Central memory CD4-positive, alpha-beta T cell (primary cell): ENCODE measurements around the gene EPHB4.
"Not testable (repeated sequence)": the region's sequence is repeated elsewhere in the genome, so short reads cannot be mapped to it uniquely, and the experiment has no call there.

Source experiments
- DNase-seq: peaks from one replicate; pipeline ENCODE4 v3.0.0; 2022

Gene EPHB4

GRCh38 chr7:100783804-100784203, 43.5 kb downstream of the EPHB4 start:
- DNase-seq = no peak

- DNase-seq = no peak
These were observed 46.1 kb downstream of the EPHB4 start for GRCh38 chr7:100781255-100781654.

DNA sequence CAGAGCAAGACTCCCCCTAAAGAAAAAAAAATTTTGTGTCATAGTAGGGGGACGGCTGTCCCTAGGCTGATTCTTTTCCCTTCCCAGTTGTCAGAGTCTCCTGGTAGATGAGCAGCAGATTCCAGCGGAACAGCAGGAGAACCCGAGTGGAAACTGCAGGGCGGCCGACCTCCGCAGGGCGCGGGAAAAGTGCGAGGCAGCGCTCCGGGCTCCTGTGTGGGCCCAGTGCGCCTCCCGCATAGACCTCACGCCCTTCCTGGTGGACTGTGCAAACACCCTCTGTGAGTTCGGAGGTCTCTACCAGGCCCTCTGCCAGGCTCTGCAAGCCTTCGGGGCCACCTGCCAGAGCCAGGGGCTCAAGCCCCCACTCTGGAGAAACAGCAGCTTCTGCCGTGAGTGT, 48.0 kb downstream of the EPHB4 start:
- no peak for DNase-seq

GRCh38 chr7:100778061-100778621, 49.2 kb downstream of the EPHB4 start:
- DNase-seq = no peak

- DNase-seq = no peak
These were observed 53.8 kb downstream of the EPHB4 start for GRCh38 chr7:100773491-100773890.

- no peak for DNase-seq
These were observed 58.5 kb downstream of the EPHB4 start for GRCh38 chr7:100768784-100769183.

DNA sequence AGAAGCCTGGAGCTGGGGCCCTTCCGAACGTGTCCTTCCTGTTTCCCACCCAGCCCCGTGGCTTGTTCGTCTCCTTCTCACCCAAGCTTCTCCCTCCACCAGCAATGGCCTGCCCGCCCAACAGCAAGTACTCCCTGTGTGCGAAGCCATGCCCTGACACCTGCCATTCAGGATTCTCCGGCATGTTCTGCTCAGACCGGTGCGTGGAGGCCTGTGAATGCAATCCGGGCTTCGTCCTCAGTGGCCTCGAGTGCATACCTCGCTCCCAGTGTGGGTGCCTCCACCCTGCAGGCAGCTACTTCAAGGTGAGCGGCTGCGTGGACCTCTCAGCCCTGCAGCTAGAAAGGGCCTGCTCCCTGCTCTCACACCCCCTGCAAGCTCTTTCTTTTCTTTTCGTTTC, 62.1 kb downstream of the EPHB4 start:
- no peak for DNase-seq

GRCh38 chr7:100764841-100765240, 62.5 kb downstream of the EPHB4 start:
- no peak for DNase-seq

- DNase-seq = no peak
These were observed 63.7 kb downstream of the EPHB4 start for GRCh38 chr7:100763556-100764140.

GRCh38 chr7:100762841-100763240, 64.5 kb downstream of the EPHB4 start:
- DNase-seq = not testable (repeated sequence)

- DNase-seq = no peak
These were observed 67.8 kb downstream of the EPHB4 start for GRCh38 chr7:100759357-100760171.

DNA sequence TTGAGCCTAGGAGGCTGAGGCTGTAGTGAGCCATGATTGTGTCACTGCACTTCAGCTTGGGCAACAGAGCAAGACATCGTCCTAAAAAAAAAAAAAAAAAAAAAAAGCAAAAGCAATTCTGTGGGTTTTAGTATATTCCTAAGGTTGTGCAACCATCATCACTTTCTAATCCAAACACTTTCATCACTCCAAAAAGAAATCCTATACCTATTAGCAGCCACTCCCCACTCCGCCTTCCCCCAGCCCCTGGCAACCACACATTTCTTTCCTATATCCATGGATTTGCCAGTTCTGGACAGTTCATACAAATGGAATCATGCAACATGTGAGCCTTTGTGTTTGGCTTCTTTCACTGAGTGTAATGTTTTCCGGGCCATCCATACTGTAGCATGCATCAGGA, 73.6 kb downstream of the EPHB4 start:
- DNase-seq = no peak

- no peak for DNase-seq
These were observed 74.3 kb downstream of the EPHB4 start for GRCh38 chr7:100752994-100753393.
